GM12891 (cell line): ENCODE data around the gene FALEC.

Experiments
- PAX5 ChIP-seq: IDR thresholded peaks from 2 replicates; pipeline ENCODE4 v1.6.1; 2011; ENCODE audit warnings: low read length, moderate library complexity, mild to moderate bottlenecking; ENCODE audit not compliant: insufficient read depth, severe bottlenecking
- POLR2A ChIP-seq: IDR thresholded peaks from 2 replicates; pipeline ENCODE4 v1.6.1; 2011; ENCODE audit warnings: low read depth, low read length, control low read depth
- POLR2AphosphoS5 ChIP-seq: IDR thresholded peaks from 2 replicates; pipeline ENCODE4 v1.6.1; 2011; ENCODE audit warnings: low read depth, low read length, control low read depth
- TAF1 ChIP-seq: IDR thresholded peaks from 2 replicates; pipeline ENCODE4 v1.6.1; 2011; ENCODE audit warnings: low read depth, low read length, control low read depth

- TF ChIP-seq POLR2A, result no peak
- TF ChIP-seq PAX5, result no peak
- TF ChIP-seq TAF1, result no peak
- no peak for TF ChIP-seq POLR2AphosphoS5
Observed at GRCh38 chr1:150577557-150578271, 62.2 kb downstream of the FALEC start.
